ENCODE measurements around the gene TEX47. TPM values are rescaled to one million over a fixed set of nuclear protein-coding genes. Genes with fewer than 3 reads are reported as not detected.

TEX47 gene
- total and polyA plus RNA-seq, 11 donors, result not detected

GRCh38 chr7:88775838-88776237 lies 19.7 kb downstream of the TEX47 start:
- intact Hi-C loops (cut with DNase I), result no loop called here
- no peak for TF ChIP-seq POLR2A (IDR thresholded peaks at IDR 0.05)
- TF ChIP-seq, protein P1, sequence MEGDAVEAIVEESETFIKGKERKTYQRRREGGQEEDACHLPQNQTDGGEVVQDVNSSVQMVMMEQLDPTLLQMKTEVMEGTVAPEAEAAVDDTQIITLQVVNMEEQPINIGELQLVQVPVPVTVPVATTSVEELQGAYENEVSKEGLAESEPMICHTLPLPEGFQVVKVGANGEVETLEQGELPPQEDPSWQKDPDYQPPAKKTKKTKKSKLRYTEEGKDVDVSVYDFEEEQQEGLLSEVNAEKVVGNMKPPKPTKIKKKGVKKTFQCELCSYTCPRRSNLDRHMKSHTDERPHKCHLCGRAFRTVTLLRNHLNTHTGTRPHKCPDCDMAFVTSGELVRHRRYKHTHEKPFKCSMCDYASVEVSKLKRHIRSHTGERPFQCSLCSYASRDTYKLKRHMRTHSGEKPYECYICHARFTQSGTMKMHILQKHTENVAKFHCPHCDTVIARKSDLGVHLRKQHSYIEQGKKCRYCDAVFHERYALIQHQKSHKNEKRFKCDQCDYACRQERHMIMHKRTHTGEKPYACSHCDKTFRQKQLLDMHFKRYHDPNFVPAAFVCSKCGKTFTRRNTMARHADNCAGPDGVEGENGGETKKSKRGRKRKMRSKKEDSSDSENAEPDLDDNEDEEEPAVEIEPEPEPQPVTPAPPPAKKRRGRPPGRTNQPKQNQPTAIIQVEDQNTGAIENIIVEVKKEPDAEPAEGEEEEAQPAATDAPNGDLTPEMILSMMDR (IDR thresholded peaks at IDR 0.05), result no peak
- H3K4me3 ChIP-seq, result no peak overlapping the region
- DNase-seq (no peak), ATAC-seq (no peak)
- H3K36me3 ChIP-seq, result no peaks in the 10 kb centered on the region
- H3K27ac ChIP-seq, result no peak overlapping the region
- H3K27me3 ChIP-seq, result no peaks in the 10 kb centered on the region
- no peaks in the 10 kb centered on the region for H3K4me1 ChIP-seq
- H3K9me3 ChIP-seq, result no peaks in the 10 kb centered on the region

- no peak for ATAC-seq
These were observed 22.8 kb downstream of the TEX47 start for GRCh38 chr7:88772776-88773175.

DNA sequence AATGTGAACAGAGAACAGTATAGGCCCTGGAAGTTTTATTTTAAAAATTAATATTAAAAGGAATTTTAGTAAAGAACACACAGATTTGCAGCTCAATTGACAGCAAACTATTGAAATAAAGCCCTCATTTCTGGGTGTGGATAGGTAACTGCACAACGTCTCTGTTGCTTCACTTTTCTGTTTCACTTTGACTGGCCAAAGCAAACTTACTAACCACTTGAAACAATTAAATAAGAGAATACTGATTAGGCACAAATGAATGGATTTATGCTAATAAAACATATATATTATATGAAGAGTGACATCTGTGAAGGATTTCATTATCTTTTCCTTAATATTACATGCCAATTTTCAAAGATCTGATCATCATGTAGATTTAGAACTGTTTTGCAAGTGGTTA lies 24.1 kb downstream of the TEX47 start:
- intact Hi-C loops (cut with DNase I), result no loop called here
- no peak overlapping the region for H3K27ac ChIP-seq
- no peaks in the 10 kb centered on the region for H3K27me3 ChIP-seq
- no peak for DNase-seq
- ATAC-seq, result no peak
- no peaks in the 10 kb centered on the region for H3K9me3 ChIP-seq
- TF ChIP-seq, protein P1 (IDR thresholded peaks at IDR 0.05), result no peak
- TF ChIP-seq POLR2A (IDR thresholded peaks at IDR 0.05), result no peak
- WGBS, 4 donors, result 78 to 95% (median 88%) methylated on average over 1 of the region's 1 CpG
- H3K4me1 ChIP-seq, result no peaks in the 10 kb centered on the region
- H3K4me3 ChIP-seq, result no peak overlapping the region
- H3K36me3 ChIP-seq, result no peaks in the 10 kb centered on the region

More at GRCh38 chr7:88772776-88773175, 22.8 kb downstream of the TEX47 start:
- TF ChIP-seq, protein P1 (IDR thresholded peaks at IDR 0.05), result no peak
- TF ChIP-seq POLR2A (IDR thresholded peaks at IDR 0.05), result no peak
- no peaks in the 10 kb centered on the region for H3K4me1 ChIP-seq
- intact Hi-C loops (cut with DNase I), result no loop called here
- no peak overlapping the region for H3K27ac ChIP-seq
- no peak for DNase-seq
- H3K36me3 ChIP-seq, result no peaks in the 10 kb centered on the region
- no peaks in the 10 kb centered on the region for H3K27me3 ChIP-seq
- no peak overlapping the region for H3K4me3 ChIP-seq
- no peaks in the 10 kb centered on the region for H3K9me3 ChIP-seq

DNA sequence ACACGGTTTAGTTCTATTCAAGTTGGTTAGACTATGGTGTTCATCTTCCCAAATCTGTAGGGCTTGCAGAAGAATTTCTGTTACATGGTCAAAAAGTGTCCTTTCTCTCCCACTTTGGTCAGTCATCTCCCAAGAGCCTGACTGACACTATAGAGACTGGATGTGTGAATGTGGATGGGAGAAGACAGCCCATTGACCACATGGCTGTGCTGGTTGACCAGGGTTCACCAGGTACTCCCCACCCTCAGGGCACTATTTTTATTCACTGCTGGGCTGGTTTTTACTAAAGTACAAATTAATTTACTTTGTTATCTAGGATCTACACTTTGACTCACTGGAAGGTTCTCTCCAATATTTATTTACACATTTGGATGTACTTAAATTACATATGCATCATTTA lies 33.8 kb downstream of the TEX47 start:
- H3K27me3 ChIP-seq, result peaks cover 16 to 57% (median 33%) of the 10 kb centered on the region in 9 donors
- H3K27ac ChIP-seq, result no peak overlapping the region
- TF ChIP-seq, protein P1 (IDR thresholded peaks at IDR 0.05), result no peak
- TF ChIP-seq POLR2A (IDR thresholded peaks at IDR 0.05), result no peak
- no peak for ATAC-seq
- H3K4me1 ChIP-seq, result peaks cover 0 to 17% (median 7%) of the 10 kb centered on the region in 12 donors
- H3K36me3 ChIP-seq, result no peaks in the 10 kb centered on the region
- intact Hi-C loops (cut with DNase I), result no loop called here
- no peak overlapping the region for H3K4me3 ChIP-seq
- DNase-seq, result no peak
- 60 to 65% (median 62%) methylated on average over 1 of the region's 1 CpG for WGBS, 4 donors
- H3K9me3 ChIP-seq, result no peaks in the 10 kb centered on the region
